HG03521 (cell line): ENCODE results near the gene YTHDF1.

Experiments used
- ATAC-seq: cut with Tn5 transposase; IDR thresholded peaks from one replicate; pipeline ENCODE4 v1.9.1; 2021; ENCODE audit warnings: mild to moderate bottlenecking, moderate library complexity; ENCODE audit not compliant: unreplicated experiment

YTHDF1 gene

GRCh38 chr20:63210011-63210605, 5.8 kb downstream of the YTHDF1 start:
- no peak for ATAC-seq

GRCh38 chr20:63208346-63208909, 7.5 kb downstream of the YTHDF1 start:
- ATAC-seq: no peak

GRCh38 chr20:63206878-63207277, 9.1 kb downstream of the YTHDF1 start:
- no peak for ATAC-seq

- no peak for ATAC-seq
These were observed 10.0 kb downstream of the YTHDF1 start for GRCh38 chr20:63205896-63206295.

- no peak for ATAC-seq
These were observed 11.6 kb downstream of the YTHDF1 start for GRCh38 chr20:63204362-63204761.

- ATAC-seq: no peak
These were observed 13.0 kb downstream of the YTHDF1 start for GRCh38 chr20:63202811-63203526.

- no peak for ATAC-seq
These were observed 13.9 kb downstream of the YTHDF1 start for GRCh38 chr20:63202021-63202420.

- ATAC-seq: no peak
These were observed 17.3 kb downstream of the YTHDF1 start for GRCh38 chr20:63198606-63199005.

GRCh38 chr20:63196768-63197470, 19.0 kb downstream of the YTHDF1 start:
- no peak for ATAC-seq

GRCh38 chr20:63194797-63195173, 21.1 kb downstream of the YTHDF1 start:
- ATAC-seq: no peak

GRCh38 chr20:63194007-63194796, 21.7 kb downstream of the YTHDF1 start:
- no peak for ATAC-seq

- ATAC-seq: no peak
These were observed 23.2 kb downstream of the YTHDF1 start for GRCh38 chr20:63192721-63193120.

- ATAC-seq: no peak
These were observed 24.5 kb downstream of the YTHDF1 start for GRCh38 chr20:63191400-63191799.

GRCh38 chr20:63190828-63191227, 25.1 kb downstream of the YTHDF1 start:
- no peak for ATAC-seq

- no peak for ATAC-seq
These were observed 25.9 kb downstream of the YTHDF1 start for GRCh38 chr20:63189846-63190559.

- no peak for ATAC-seq
These were observed 26.6 kb downstream of the YTHDF1 start for GRCh38 chr20:63189322-63189642.

GRCh38 chr20:63188641-63189321, 27.1 kb downstream of the YTHDF1 start:
- no peak for ATAC-seq

GRCh38 chr20:63188159-63188442, 27.8 kb downstream of the YTHDF1 start:
- ATAC-seq: no peak

- ATAC-seq: no peak
These were observed 28.4 kb downstream of the YTHDF1 start for GRCh38 chr20:63187338-63188158.
